Right lobe of liver (tissue), 6 donors: ENCODE data around the gene PCNX1. TPM values are rescaled to one million over a fixed set of nuclear protein-coding genes. Genes with fewer than 3 reads are reported as not detected.

ENCODE experiments used
- ATAC-seq, 4 donors: fragments of 200-7000 bp; cut with Tn5 transposase; one replicate each; pipeline ENCODE4 v1.9.1; 2020; ENCODE audit warnings: mild to moderate bottlenecking in 4 of 4, moderate library complexity in 4 of 4
- DNase-seq, 3 donors: peaks; one replicate each; pipeline ENCODE4 v3.0.0-alpha.2; 2020
- H3K27ac ChIP-seq, 3 donors: fragments of 200-600 bp; one replicate each; pipeline ENCODE4 v1.8.0; 2022
- H3K27me3 ChIP-seq, 2 donors: fragments of 200-600 bp; one replicate each; pipeline ENCODE4 v1.8.0; 2022
- H3K36me3 ChIP-seq, 4 donors: fragments of 200-600 bp; sonication (generic) in 1 of 4; one replicate each; pipeline versions ENCODE4 v1.5.1 to v1.8.0; 2017 to 2022; ENCODE audit warnings: control low read depth in 1 of 4
- H3K4me1 ChIP-seq, 4 donors: fragments of 200-600 bp; sonication (generic) in 1 of 4; one replicate each; pipeline versions ENCODE4 v1.5.1 to v1.8.0; 2017 to 2022; ENCODE audit warnings: control low read depth in 1 of 4
- H3K4me3 ChIP-seq, 3 donors: fragments of 200-600 bp; one replicate each; pipeline ENCODE4 v1.8.0; 2022
- H3K9me3 ChIP-seq, 4 donors: fragments of 200-600 bp; sonication (generic) in 1 of 4; one replicate each; pipeline versions ENCODE4 v1.5.1 to v1.8.0; 2017 to 2022; ENCODE audit warnings: control low read depth in 1 of 4
- POLR2A ChIP-seq: fragments of 450-650 bp; IDR thresholded peaks from one replicate; pipeline ENCODE4 v1.6.1; 2017; ENCODE audit warnings: antibody characterized with exemption, mild to moderate bottlenecking
- WGBS: methylation state at CpG from one replicate; pipeline ENCODE4 v1.1.6; 2018; ENCODE audit warnings: low coverage, low lambda C conversion rate; ENCODE audit not compliant: insufficient coverage; ENCODE audit errors: missing lambda C conversion rate; 5-methylcytosine and 5-hydroxymethylcytosine counted together
- intact Hi-C, 2 donors: fragments of 100-400 bp; cut with DNase I; formaldehyde crosslinking; loops; one replicate each; pipeline versions ENCODE4 v1.11.2 to v1.14.1; 2022
- total RNA-seq, 6 experiments: library from RNA; depleted of rRNA in 2 of 6; stranded (reverse); fragments of >200 nt in 2 of 6; fragmentation: NEBNext Ultra II Directional in 3 of 6; extraction: Animal tissue kit (Norgen Biotek cat#: 25700) in 3 of 6; gene quantifications; one replicate each; pipeline versions ENCODE4 v1.1.0 to v1.2.4, GENCODE V29; 2016 to 2023
- TF ChIP-seq, protein P1 (sequence below), 4 donors: fragments of 200-600 bp in 3 of 4; fragments of 450-650 bp in 1 of 4; IDR thresholded peaks; one replicate each; pipeline versions ENCODE4 v1.5.1 to v1.8.0; 2016 to 2022; ENCODE audit warnings: antibody characterized with exemption in 4 of 4, mild to moderate bottlenecking in 2 of 4
- donor health status: DM: no; HTN: yes; CAD: no.
- donor health status: DM: no; HTN: no; CAD: no.
- donor health status: DM: no; HTN: no; CAD: no.
- donor health status: DM: no; HTN: yes; CAD: no.
- donor health status: DM: no; HTN: yes; CAD: no.

Gene PCNX1
- total RNA-seq, 6 experiments from 2014 or later, result 25.4 to 33.2 (median 29.3) TPM

DNA sequence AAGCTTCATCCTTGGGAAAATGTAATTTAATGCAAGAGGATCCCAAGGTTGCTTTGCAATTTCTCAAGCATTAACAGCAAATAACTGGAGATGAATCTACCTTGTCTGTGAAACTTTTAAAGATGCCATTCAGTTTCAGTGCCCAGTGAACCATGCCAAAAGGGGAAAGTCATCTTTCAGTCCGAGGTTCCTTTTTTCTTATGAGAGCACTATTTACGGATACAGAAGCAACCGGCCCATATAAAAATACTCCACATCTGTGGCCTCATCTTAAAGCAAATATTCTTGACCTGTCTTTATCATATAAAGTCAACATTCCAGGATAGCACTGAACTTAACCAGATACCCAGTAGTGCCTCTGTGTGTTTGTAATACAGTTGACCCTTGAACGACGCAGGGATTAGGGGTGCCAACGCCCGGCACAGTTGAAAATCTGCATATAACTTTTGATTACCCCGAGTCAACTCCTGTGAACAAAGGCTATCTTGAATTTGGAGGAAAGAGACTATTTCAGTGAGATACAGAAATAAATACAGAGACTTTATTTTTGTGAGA lies 209.4 kb downstream of the PCNX1 start:
- Histone ChIP-seq H3K27ac (peak overlapping the region in 1 of 3 donors; percentile 87), H3K4me1 (peaks cover 0 to 46% (median 11%) of the 10 kb centered on the region in 4 donors), H3K9me3 (no peaks in the 10 kb centered on the region), H3K4me3 (no peak overlapping the region), H3K36me3 (no peaks in the 10 kb centered on the region), H3K27me3 (no peaks in the 10 kb centered on the region)
- ATAC-seq (peak; percentile 54 to 79 (median 60)), DNase-seq (no peak)
- intact Hi-C loops, result no loop called here
- whole genome bisulfite sequencing, result 19% methylated on average over 8 of the region's 8 CpGs
- TF ChIP-seq POLR2A, result no peak
- TF ChIP-seq, protein P1, sequence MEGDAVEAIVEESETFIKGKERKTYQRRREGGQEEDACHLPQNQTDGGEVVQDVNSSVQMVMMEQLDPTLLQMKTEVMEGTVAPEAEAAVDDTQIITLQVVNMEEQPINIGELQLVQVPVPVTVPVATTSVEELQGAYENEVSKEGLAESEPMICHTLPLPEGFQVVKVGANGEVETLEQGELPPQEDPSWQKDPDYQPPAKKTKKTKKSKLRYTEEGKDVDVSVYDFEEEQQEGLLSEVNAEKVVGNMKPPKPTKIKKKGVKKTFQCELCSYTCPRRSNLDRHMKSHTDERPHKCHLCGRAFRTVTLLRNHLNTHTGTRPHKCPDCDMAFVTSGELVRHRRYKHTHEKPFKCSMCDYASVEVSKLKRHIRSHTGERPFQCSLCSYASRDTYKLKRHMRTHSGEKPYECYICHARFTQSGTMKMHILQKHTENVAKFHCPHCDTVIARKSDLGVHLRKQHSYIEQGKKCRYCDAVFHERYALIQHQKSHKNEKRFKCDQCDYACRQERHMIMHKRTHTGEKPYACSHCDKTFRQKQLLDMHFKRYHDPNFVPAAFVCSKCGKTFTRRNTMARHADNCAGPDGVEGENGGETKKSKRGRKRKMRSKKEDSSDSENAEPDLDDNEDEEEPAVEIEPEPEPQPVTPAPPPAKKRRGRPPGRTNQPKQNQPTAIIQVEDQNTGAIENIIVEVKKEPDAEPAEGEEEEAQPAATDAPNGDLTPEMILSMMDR (IDR thresholded peaks at IDR 0.05), result no peak

DNA sequence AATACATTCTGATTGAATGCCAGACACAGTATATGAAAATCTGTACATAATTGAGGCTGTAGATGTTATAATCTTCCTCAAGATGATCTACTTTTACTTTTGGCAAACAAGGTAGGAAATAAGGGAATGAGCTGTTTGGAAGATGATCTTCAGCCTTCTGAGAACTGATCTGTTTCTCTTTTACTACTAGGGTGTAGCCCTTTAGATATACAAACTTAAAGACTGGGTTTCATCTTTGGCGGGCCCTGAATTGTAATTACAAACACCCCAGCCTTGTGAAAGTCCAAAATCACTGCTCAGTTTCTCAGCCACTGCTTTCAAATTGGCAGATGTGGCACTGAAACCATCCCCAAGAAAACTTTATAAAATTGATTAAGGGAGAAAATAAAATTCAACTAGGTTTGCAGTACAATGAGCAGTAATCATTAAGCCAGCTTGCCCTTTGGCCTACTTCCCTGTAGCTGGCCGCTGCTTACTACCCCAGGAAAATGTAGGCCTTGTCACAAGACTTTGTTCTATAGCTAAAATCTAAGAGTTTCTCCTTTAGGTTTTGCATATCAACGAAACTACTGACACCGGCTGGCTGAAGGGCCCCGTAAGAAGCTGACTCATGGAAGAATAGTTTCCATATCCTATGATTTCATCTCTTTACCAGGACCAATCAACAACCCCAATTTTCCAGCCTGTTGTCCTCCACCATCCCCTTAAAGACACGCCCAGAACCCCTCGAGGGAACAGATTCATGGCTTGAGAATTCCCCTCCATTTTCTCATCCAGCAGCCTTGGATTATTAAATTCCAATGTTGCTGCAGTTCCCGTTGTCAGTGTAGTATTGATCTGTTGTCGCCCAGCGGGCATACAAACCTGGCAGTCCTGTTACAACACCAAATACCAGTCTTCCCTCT lies 210.8 kb downstream of the PCNX1 start:
- Histone ChIP-seq H3K36me3 (no peaks in the 10 kb centered on the region), H3K4me3 (peak overlapping the region in 1 of 3 donors; percentile 32), H3K9me3 (no peaks in the 10 kb centered on the region), H3K27me3 (no peaks in the 10 kb centered on the region), H3K4me1 (peaks cover 0 to 54% (median 11%) of the 10 kb centered on the region in 4 donors), H3K27ac (peak overlapping the region; percentile 66 to 90 (median 87))
- WGBS, result 27% methylated on average over 10 of the region's 10 CpGs
- intact Hi-C loops, result no loop called here
- TF ChIP-seq, protein P1 (IDR thresholded peaks at IDR 0.05), result no peak
- TF ChIP-seq POLR2A, result no peak
- DNase-seq (peak in 1 of 3 donors; percentile 60), ATAC-seq (peak; percentile 69 to 83 (median 78))

DNA sequence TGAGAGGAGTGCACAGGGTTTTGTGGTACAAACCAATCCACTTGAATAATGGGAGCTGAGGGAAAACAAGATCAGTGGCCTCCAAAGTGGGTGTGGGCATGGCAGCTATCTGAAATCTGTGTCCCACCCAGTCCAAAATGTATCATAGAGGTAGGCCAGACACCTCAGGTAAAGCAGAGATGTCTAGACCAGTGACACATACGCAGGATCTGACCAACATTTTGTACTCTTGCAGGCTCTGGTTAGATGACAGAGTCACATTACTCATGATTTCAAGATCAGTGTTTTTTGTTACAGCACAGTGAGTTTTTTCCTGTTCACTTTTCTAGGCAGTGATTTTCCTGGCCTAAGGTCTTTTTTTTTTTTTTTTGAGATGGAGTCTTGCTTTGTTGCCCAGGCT lies 211.8 kb downstream of the PCNX1 start:
- no peaks in the 10 kb centered on the region for H3K9me3 ChIP-seq
- H3K36me3 ChIP-seq, result no peaks in the 10 kb centered on the region
- TF ChIP-seq, protein P1 (IDR thresholded peaks at IDR 0.05), result no peak
- TF ChIP-seq POLR2A, result no peak
- WGBS, result no CpG with 5 or more reads among the region's 1 CpG
- H3K27ac ChIP-seq, result peak overlapping the region; percentile 66 to 90 (median 87)
- intact Hi-C loops, result no loop called here
- peaks cover 0 to 57% (median 11%) of the 10 kb centered on the region in 4 donors for H3K4me1 ChIP-seq
- H3K4me3 ChIP-seq, result no peak overlapping the region
- no peaks in the 10 kb centered on the region for H3K27me3 ChIP-seq
- ATAC-seq, result peak in 3 of 4 donors; percentile 5 to 34 (median 11)
- DNase-seq, result no peak

DNA sequence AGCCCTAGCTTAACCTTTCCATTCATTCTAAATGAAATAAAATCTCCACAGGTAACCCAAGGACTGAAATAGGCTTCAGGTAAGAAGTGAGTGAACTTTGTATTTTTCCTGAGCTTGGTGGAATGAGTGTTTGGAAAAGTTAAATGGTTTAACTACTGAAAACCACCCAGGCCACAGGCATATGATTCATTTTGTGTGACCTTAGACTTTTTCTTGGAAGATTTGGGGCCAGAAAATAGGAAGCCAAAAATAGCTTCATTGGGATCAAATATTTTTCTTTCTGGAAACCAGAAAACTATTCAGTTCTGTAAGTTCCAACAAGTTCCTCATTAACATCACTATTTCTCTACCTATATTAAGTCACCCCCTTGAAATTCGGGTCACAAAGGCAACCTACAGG lies 212.6 kb downstream of the PCNX1 start:
- peak overlapping the region in 2 of 3 donors; percentile 87 to 90 for H3K27ac ChIP-seq

More for the DNA sequence above, 212.6 kb downstream of the PCNX1 start:
- no peak for ATAC-seq
- TF ChIP-seq, protein P1 (IDR thresholded peaks at IDR 0.05), result no peak
- TF ChIP-seq POLR2A, result no peak
- intact Hi-C loops, result no loop called here
- no peak overlapping the region for H3K4me3 ChIP-seq
- no peaks in the 10 kb centered on the region for H3K36me3 ChIP-seq
- DNase-seq, result no peak
- H3K4me1 ChIP-seq, result peaks cover 0 to 57% (median 11%) of the 10 kb centered on the region in 4 donors
- WGBS, result 80% methylated on average over 1 of the region's 1 CpG
- H3K27me3 ChIP-seq, result no peaks in the 10 kb centered on the region
- H3K9me3 ChIP-seq, result no peaks in the 10 kb centered on the region
